NT2/D1 (cell line): ENCODE data around the gene DAAM1.

Experiments
- DNase-seq: peaks from one replicate; pipeline ENCODE4 v3.0.0-alpha.2; 2011; ENCODE audit warnings: low read depth, low spot score
- H3K27me3 ChIP-seq: 2 replicates; pipeline ENCODE4 v1.6.0; 2011; ENCODE audit warnings: mild to moderate bottlenecking; ENCODE audit not compliant: insufficient read length, insufficient read depth
- H3K36me3 ChIP-seq: 2 replicates; pipeline ENCODE4 v1.6.1; 2011; ENCODE audit warnings: mild to moderate bottlenecking, low read length, mixed read lengths; ENCODE audit not compliant: insufficient read depth, insufficient read length
- H3K4me1 ChIP-seq: 2 replicates; pipeline ENCODE4 v1.5.1; 2011; ENCODE audit not compliant: insufficient read depth, insufficient read length
- H3K4me3 ChIP-seq: 2 replicates; pipeline ENCODE4 v1.5.1; 2011; ENCODE audit warnings: low read depth; ENCODE audit not compliant: insufficient read length
- H3K9ac ChIP-seq: 2 replicates; pipeline ENCODE4 v1.6.0; 2011; ENCODE audit warnings: low read depth; ENCODE audit not compliant: insufficient read length
- H3K9me3 ChIP-seq: 2 replicates; pipeline ENCODE4 v1.5.1; 2011; ENCODE audit warnings: mild to moderate bottlenecking, low read length; ENCODE audit not compliant: insufficient read depth
- SUZ12 ChIP-seq: IDR thresholded peaks from 2 replicates; pipeline ENCODE4 v1.6.1; 2011; ENCODE audit not compliant: insufficient read length, insufficient read depth; ENCODE audit errors: extremely low read depth
- YY1 ChIP-seq: IDR thresholded peaks from 2 replicates; pipeline ENCODE4 v1.6.1; 2011; ENCODE audit not compliant: insufficient read length, insufficient read depth
- ZNF274 ChIP-seq: IDR thresholded peaks from 2 replicates; pipeline ENCODE4 v1.6.1; 2011; ENCODE audit warnings: mild to moderate bottlenecking, low read depth, low read length

DAAM1 gene

DNA sequence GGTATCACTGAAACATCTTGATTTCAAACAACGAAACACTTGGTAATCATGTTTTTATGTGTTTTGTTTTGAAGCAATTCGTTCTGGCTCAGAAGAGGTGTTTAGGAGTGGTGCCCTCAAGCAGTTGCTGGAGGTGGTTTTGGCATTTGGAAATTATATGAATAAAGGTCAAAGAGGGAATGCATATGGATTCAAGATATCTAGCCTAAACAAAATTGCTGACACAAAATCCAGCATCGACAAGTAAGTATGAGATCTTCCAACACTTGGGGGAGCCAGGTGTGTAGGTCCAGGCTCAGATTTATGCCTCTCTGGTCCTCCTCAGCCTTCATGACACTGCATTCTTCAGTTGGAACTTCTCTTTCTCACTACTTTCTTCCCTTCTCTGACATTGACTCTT is 166.6 kb downstream of the DAAM1 start:
- Histone ChIP-seq H3K36me3 (peaks cover 21% of the 10 kb centered on the region), H3K9ac (no peak overlapping the region), H3K4me3 (no peak overlapping the region), H3K9me3 (no peaks in the 10 kb centered on the region), H3K4me1 (no peaks in the 10 kb centered on the region), H3K27me3 (no peaks in the 10 kb centered on the region)
- no peak for TF ChIP-seq SUZ12
- no peak for TF ChIP-seq ZNF274
- TF ChIP-seq YY1: no peak
- no peak for DNase-seq

DNA sequence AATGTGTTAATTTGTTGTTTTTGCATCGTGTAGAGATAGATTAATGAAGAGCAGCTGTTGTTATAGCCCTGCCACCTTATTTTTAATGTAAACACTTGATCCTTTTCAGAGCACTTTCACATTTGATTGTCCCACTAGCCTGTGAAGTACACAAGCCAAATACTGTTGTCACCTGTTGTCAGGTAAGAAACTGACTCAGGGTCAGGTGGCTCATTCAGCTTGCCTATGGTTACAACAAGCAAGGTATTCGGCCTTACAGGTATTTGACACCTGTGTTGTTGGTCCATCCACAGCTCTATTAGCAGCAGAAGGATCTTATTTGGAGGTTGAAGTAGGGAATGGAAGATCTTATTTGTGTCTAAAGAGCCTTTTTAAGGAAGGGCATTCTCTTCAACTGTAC is 167.8 kb downstream of the DAAM1 start:
- peaks cover 16% of the 10 kb centered on the region for H3K36me3 ChIP-seq
- no peak for DNase-seq

GRCh38 chr14:59356767-59357166 is 168.3 kb downstream of the DAAM1 start:
- H3K4me3 ChIP-seq: no peak overlapping the region
- H3K36me3 ChIP-seq: peaks cover 13% of the 10 kb centered on the region
- H3K4me1 ChIP-seq: no peaks in the 10 kb centered on the region
- no peaks in the 10 kb centered on the region for H3K9me3 ChIP-seq
- no peak for DNase-seq
- no peak for TF ChIP-seq YY1
- no peak for TF ChIP-seq ZNF274
- TF ChIP-seq SUZ12: no peak
- no peak overlapping the region for H3K9ac ChIP-seq
- H3K27me3 ChIP-seq: no peaks in the 10 kb centered on the region

More for the DNA sequence above, 167.8 kb downstream of the DAAM1 start:
- TF ChIP-seq YY1 (no peak), SUZ12 (no peak), ZNF274 (no peak)
- no peak overlapping the region for H3K9ac ChIP-seq
- H3K27me3 ChIP-seq: no peaks in the 10 kb centered on the region
- no peak overlapping the region for H3K4me3 ChIP-seq
- no peaks in the 10 kb centered on the region for H3K9me3 ChIP-seq
- H3K4me1 ChIP-seq: no peaks in the 10 kb centered on the region

GRCh38 chr14:59358102-59358501 is 169.6 kb downstream of the DAAM1 start:
- Histone ChIP-seq H3K36me3 (peaks cover 10% of the 10 kb centered on the region), H3K9me3 (no peaks in the 10 kb centered on the region), H3K27me3 (no peaks in the 10 kb centered on the region), H3K4me3 (no peak overlapping the region), H3K4me1 (no peaks in the 10 kb centered on the region), H3K9ac (no peak overlapping the region)
- peak; percentile 63 for DNase-seq
- TF ChIP-seq YY1: no peak
- TF ChIP-seq SUZ12: no peak
- no peak for TF ChIP-seq ZNF274

DNA sequence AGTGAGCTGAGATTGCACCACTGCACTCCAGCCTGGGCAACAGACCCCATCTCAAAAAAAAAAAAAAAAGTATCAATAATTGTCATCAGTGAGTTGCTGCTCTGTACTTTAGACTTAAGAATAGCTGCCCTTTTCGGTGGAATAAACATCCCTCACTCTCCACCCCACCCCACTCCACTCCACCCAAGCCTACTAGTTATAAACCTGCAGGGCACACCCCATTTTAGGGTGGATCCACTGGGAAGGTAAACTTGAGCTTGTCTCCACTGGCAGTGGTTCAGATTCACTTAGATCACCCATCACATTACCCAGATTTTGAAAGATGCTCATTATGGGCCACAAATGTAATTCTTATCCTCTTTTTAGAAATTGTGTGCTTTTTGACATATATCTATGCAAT is 170.3 kb downstream of the DAAM1 start:
- no peak for DNase-seq
- peaks cover 14% of the 10 kb centered on the region for H3K36me3 ChIP-seq
- H3K4me1 ChIP-seq: no peaks in the 10 kb centered on the region
- no peaks in the 10 kb centered on the region for H3K27me3 ChIP-seq
- TF ChIP-seq SUZ12 (no peak), YY1 (no peak), ZNF274 (no peak)
- H3K4me3 ChIP-seq: no peak overlapping the region
- H3K9me3 ChIP-seq: no peaks in the 10 kb centered on the region
- H3K9ac ChIP-seq: no peak overlapping the region

- no peaks in the 10 kb centered on the region for H3K4me1 ChIP-seq
- H3K9ac ChIP-seq: no peak overlapping the region
- H3K27me3 ChIP-seq: no peaks in the 10 kb centered on the region
- no peak overlapping the region for H3K4me3 ChIP-seq
- no peaks in the 10 kb centered on the region for H3K9me3 ChIP-seq
- peaks cover 14% of the 10 kb centered on the region for H3K36me3 ChIP-seq
- no peak for DNase-seq
- TF ChIP-seq SUZ12 (no peak), YY1 (no peak), ZNF274 (no peak)
Observed at GRCh38 chr14:59359431-59360124, 171.1 kb downstream of the DAAM1 start.

- no peaks in the 10 kb centered on the region for H3K9me3 ChIP-seq
- no peak for DNase-seq
- no peaks in the 10 kb centered on the region for H3K27me3 ChIP-seq
- no peak overlapping the region for H3K9ac ChIP-seq
- TF ChIP-seq SUZ12 (no peak), YY1 (no peak), ZNF274 (no peak)
- H3K36me3 ChIP-seq: peaks cover 16% of the 10 kb centered on the region
- no peaks in the 10 kb centered on the region for H3K4me1 ChIP-seq
- H3K4me3 ChIP-seq: no peak overlapping the region
Observed at GRCh38 chr14:59360233-59360632, 171.8 kb downstream of the DAAM1 start.
